Loucy (cell line): Measurements from ENCODE around the gene ATG16L2.

ENCODE experiments used
- EZH2phosphoT487 ChIP-seq: fragments of 200-600 bp; IDR thresholded peaks from 2 replicates; pipeline ENCODE4 v1.6.1; 2018; ENCODE audit warnings: antibody characterized with exemption, mild to moderate bottlenecking, moderate library complexity, borderline replicate concordance
- TF ChIP-seq, protein P1 (sequence below): fragments of 200-600 bp; sonication (generic); conservative IDR thresholded peaks from 2 replicates; pipeline ENCODE4 v1.5.1; 2014; ENCODE audit warnings: mild to moderate bottlenecking, antibody characterized with exemption, low read length

- TF ChIP-seq, protein P1, sequence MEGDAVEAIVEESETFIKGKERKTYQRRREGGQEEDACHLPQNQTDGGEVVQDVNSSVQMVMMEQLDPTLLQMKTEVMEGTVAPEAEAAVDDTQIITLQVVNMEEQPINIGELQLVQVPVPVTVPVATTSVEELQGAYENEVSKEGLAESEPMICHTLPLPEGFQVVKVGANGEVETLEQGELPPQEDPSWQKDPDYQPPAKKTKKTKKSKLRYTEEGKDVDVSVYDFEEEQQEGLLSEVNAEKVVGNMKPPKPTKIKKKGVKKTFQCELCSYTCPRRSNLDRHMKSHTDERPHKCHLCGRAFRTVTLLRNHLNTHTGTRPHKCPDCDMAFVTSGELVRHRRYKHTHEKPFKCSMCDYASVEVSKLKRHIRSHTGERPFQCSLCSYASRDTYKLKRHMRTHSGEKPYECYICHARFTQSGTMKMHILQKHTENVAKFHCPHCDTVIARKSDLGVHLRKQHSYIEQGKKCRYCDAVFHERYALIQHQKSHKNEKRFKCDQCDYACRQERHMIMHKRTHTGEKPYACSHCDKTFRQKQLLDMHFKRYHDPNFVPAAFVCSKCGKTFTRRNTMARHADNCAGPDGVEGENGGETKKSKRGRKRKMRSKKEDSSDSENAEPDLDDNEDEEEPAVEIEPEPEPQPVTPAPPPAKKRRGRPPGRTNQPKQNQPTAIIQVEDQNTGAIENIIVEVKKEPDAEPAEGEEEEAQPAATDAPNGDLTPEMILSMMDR: no peak
- TF ChIP-seq EZH2phosphoT487: no peak
Observed at GRCh38 chr11:72832301-72833082, 18.3 kb downstream of the ATG16L2 start.
